NOMO-1 treated with dmso at 0.1 percent for 144 hours (cell line): ENCODE results near the gene HSPA8.
"Not testable (repeated sequence)": the region's sequence is repeated elsewhere in the genome, so short reads cannot be mapped to it uniquely, and the experiment has no call there.

Experiments used
- DNase-seq: peaks from one replicate; lab custom pipeline; 2025; ENCODE audit not compliant: unreplicated experiment; lab: John Stamatoyannopoulos, UW

Gene HSPA8

GRCh38 chr11:123072762-123073161, 10.8 kb upstream of the HSPA8 start:
- no peak for DNase-seq

GRCh38 chr11:123072332-123072761, 10.4 kb upstream of the HSPA8 start:
- DNase-seq: no peak

GRCh38 chr11:123069908-123070821, 8.2 kb upstream of the HSPA8 start:
- no peak for DNase-seq

- no peak for DNase-seq
Observed at GRCh38 chr11:123065621-123066020, 3.7 kb upstream of the HSPA8 start.

GRCh38 chr11:123063826-123064657, 2.1 kb upstream of the HSPA8 start:
- DNase-seq: no peak

- peak; percentile 67 for DNase-seq
Observed at GRCh38 chr11:123062892-123063825, 1.2 kb upstream of the HSPA8 start.

- DNase-seq: peak; percentile 99
Observed at GRCh38 chr11:123062158-123062891, 389 bp upstream of the HSPA8 start.

GRCh38 chr11:123060277-123061000, 1.5 kb downstream of the HSPA8 start:
- DNase-seq: no peak

- DNase-seq: not testable (repeated sequence)
Observed at GRCh38 chr11:123059041-123059920, 2.7 kb downstream of the HSPA8 start.

- DNase-seq: no peak
Observed at GRCh38 chr11:123057661-123058305, 4.2 kb downstream of the HSPA8 start.

- DNase-seq: no peak
Observed at GRCh38 chr11:123056835-123057491, 5.0 kb downstream of the HSPA8 start.

- DNase-seq: no peak
Observed at GRCh38 chr11:123055191-123055901, 6.6 kb downstream of the HSPA8 start.

GRCh38 chr11:123054301-123055065, 7.5 kb downstream of the HSPA8 start:
- peak; percentile 41 for DNase-seq

- DNase-seq: no peak
Observed at GRCh38 chr11:123052901-123053721, 8.8 kb downstream of the HSPA8 start.

- no peak for DNase-seq
Observed at GRCh38 chr11:123051634-123052033, 10.3 kb downstream of the HSPA8 start.
